GM18873 (cell line): ENCODE results near the gene PDZD7.

Experiments
- ATAC-seq: cut with Tn5 transposase; IDR thresholded peaks from one replicate; pipeline ENCODE4 v1.9.1; 2021; ENCODE audit warnings: mild to moderate bottlenecking, moderate library complexity, moderate number of reproducible peaks; ENCODE audit not compliant: unreplicated experiment, low FRiP score

PDZD7 gene

DNA sequence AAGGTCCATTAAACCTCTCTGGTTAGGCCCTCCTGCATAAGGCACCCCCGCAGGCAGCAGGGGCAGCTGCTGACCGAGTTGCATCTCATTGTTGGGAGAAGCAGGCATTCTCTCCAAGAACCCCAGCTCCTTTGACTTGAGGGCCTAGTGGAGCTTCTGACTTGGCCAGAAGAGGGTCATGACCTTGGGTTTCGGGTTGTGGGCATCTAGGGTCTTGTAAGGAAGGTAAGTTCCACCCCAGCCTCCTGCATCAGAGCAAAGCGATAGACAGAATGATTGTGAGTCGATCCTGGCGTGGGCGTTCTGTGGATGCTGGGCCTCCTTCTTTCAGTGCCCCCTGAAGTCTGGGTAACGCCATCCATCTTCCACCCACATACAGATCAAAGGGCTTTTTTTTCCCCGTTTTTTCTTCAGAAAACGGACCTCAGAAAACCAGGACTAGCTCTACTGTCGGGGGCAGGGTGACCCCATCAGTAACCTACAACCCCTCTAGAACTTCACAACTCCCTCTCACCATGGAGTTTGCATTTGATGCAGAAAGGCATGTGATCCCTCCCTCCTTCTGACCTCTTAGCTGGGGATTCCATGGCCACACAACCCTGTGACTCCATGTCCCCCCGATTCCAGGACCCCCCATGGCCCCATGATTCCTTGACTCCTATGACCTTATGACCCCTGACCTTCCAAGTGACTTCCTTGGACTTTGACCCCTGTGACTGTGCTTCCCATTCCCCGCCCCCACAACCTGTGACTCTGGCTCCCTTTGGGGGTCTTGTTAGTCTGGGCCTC lies 58.6 kb downstream of the PDZD7 start:
- no peak for ATAC-seq

DNA sequence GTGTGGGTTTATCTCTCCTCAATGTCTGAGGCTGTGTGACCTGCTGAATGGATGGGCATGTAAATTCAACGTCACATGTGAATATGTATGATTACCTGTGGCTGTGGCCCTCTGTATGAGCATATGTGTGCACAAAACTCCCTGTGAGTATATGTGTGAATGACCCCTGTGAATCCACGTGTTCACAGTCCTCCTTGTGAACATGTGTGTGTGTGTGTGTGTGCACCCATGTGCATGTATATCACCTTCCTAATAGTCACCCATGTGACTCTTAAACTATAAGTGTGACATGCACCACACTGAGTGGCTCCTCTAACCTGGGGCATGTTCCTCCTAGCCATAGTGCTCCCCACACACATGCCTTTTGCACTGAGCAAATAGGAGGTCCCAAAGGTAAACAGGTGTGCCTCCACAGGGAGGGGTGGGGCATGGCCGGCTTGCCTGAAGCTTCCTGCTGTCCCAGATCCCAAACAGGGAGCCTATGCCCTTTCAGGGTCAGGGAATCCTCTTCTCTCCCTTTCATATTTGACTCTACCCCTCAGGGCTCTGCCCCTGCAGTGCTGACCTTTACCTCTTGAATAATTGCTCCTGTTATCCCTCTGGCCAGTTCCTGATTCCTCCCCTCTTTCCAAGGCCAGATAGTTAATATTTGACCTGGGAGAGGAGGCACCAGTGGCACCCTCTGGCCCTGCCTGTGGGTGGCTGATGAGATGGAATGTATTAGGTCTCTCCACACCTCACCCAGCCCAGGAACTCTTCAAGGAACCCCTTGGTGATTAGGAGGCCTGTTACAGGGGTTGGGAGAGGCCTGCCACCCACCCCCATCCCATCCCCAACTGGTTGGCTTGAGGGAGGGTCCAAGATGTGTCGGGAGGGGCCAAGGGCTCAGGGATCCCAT lies 59.8 kb downstream of the PDZD7 start:
- ATAC-seq, result no peak

DNA sequence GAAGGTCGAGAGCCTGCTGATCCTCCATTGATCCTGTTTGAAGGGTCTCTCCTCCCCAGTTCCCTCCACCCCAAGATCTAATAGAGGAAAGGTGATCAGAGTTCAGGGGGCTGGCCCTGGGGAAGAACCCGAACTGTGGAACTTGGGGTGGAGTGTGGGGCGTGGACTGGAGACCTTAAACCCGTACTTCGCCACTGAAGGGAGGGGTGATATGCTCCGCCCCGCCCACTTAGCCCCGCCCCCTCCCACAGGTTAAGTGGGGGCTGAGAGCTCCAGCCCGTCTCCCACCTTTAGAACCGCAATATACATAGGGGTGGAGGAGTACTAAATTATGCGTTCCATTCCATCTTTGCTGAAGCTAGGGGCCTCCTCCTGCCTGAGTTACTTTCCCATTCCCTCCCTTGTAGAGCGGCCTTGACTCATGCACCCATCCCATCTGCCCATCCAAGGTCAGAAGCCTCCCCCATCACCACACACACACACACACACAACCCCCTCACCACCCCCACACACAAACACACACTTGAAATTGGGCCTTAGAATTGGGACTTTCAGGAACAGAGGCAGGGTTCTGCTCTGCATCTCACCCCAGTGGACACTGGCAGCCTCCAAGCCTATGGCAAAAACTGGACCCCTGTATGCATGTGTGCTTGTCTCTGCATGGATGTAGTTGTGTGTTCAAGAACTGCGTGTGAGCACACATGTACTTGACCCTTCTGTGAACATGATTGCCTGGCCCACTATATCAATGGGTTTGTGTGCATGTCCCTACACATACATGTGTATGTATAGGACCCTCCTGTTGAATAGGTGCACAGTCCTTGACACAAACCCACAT lies 60.6 kb downstream of the PDZD7 start:
- ATAC-seq, result no peak

DNA sequence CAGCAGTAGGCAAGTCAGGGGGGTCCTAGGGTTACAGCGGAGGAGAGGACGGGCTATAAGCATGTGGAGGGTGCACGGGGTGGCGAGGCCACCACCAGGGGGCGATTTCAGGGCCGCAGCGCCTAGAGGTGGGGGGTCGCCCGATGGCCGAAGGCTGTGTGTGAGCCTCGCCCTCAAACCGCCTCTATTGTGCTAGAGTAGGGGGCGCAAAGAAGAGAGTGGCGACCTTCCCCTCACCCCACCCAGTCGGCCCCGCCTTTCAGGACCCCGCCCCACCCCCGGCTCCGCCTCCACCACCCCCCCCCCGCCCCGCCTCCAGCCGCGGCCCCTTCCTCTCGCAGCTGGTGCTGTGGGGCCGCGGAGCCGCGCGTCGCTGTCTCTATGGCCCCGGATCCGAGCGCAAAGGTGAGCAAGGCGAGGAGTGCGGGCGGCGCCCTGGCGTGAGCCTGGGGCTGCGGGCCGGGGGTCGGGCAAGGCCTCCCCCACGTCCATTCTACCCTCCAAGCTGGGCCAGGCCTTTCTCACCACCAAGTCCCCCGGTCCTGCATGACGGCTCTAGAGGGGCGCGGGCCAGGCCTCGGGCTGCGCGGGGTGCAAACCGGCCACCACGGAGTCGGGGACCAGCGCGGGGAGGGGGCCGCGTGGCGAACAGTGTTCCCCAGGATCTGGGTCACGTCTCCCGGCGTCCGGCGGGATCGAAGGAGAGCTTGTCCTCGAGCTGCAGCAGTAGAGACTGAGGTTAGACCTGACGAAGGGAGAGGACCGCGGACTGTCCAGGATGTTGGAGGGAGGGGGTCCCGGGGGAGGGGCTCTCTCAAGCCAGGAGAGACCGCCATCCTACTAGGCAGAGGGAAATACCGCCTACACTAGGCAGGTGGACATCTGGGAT lies 61.5 kb downstream of the PDZD7 start, which contains the start of gene SEMA4G:
SEMA4G (plus strand) TSS at position 318 of the 889 bp plus-strand sequence. CDS start 3,409 bp downstream, outside the sequence.
- no peak for ATAC-seq

DNA sequence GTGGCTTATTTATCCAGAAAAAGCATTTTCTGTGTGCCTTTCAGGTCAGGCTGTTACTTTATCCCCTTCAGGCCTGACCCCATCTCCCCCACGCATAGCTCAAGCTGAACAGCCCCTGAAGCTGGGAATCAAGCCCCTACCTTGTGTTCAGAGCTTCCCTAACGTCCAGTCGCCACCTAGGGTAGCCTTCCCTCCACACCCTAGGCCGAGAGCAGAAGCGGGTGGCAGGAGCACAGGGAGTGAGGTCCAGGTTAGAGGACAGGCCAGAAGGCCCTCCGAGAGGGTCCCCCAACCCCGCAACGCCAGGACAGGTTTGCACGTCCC lies 62.1 kb downstream of the PDZD7 start:
- ATAC-seq, result no peak

DNA sequence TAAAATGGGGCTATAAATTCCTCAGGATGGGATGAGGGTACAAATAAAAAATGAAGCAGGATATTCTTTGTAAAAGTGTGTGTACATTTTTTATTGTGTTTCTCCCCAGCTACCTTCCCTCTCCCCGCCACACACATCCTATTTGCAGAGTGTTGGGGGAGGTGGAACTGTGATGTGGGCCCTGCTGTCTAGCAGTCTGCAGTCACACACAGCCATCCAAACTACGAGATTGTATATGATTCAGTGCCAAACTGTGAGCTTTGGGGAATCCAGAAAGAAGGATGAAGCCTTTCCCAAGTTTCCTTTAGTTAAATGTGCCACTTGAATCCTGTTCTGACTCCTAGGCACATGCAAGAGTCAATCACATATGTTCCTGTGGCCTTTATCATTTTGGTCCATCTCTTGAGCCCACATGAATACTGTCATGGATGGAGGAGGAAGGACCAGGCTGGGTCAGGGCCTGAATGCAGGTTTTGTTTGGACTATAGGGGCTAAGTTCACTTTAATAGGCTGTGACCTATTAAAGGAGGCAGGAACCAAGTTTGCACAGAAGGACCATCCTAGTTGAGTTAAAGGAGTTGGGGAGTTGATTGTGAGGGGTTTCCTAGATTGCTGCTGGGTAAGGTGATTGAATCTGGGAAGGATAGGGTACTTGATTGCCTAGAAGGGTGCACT lies 62.7 kb downstream of the PDZD7 start:
- no peak for ATAC-seq

DNA sequence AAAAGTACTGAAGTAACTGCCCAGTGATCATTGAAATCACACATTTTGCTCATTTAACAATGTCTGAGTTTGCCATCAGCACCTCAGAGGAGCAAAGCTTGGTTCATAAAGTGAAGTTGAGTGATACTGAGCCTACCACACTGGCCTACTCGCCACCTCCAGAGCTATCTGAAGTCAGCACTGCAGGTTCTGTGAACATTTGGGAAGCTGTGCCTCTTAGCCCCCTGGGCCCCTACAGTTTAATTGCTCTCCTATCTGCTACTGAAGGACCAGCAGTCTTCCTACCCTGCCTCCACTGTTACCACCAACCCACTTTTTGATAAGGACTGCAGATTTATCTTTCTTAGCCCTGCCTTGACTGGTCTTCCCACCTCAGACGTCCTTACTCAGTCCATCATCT lies 63.6 kb downstream of the PDZD7 start:
- ATAC-seq, result no peak

DNA sequence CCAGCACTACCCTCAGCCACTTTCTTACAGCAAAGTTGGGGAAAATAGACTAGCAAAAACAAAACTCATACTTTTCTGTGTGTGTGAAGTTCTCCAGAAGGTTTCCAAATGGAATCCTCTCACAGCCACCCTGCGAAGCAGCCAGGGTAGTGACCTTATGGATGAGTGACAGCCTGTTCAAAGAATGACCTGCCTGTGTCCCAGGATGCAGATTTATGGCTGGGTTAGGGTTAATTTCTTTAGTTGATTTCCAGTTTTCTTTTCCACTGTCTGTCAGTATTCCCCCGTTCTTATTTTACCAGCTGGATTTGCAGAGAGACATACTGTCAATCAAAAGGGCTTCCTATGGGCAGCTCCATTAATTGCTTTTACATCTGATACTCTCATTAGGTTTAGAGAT lies 64.0 kb downstream of the PDZD7 start:
- no peak for ATAC-seq

DNA sequence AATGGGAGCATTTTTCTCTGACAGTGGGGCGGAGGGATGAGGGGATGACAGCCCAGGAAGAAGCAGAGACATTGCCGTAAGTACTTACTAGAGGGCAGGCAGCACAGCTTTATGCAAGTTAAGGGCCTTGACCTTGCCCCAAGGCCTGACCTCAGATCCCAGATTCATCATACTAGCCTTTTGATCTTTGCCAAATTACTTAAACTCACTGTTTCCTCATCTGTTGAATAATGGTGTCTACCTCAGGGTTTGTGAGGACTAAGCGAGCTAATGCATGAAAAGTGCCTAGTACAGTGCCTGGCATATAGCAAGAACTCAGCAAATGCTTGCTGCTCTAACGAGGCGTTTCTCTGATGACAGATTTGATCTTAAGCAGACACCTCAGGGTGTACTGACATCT lies 65.1 kb downstream of the PDZD7 start:
- ATAC-seq, result no peak

DNA sequence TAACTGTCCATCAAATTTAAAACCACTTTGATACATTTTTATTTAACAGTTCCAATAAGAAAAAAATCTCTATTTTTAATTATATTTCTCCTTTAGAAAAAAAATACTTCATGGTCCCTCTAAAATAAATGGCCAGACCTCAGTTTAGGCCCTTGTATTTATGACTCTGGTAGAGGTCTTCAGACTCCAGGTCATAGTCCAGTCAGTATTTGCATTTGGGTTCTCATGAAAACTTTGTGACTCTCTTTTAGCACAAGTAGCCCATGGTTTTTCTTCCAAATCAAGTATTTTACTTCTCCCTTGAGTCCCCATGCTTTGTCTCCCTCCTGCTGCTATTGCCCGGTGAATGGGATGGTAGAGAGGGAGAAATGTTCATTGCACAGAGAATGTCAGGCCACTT lies 67.1 kb downstream of the PDZD7 start:
- ATAC-seq, result no peak

DNA sequence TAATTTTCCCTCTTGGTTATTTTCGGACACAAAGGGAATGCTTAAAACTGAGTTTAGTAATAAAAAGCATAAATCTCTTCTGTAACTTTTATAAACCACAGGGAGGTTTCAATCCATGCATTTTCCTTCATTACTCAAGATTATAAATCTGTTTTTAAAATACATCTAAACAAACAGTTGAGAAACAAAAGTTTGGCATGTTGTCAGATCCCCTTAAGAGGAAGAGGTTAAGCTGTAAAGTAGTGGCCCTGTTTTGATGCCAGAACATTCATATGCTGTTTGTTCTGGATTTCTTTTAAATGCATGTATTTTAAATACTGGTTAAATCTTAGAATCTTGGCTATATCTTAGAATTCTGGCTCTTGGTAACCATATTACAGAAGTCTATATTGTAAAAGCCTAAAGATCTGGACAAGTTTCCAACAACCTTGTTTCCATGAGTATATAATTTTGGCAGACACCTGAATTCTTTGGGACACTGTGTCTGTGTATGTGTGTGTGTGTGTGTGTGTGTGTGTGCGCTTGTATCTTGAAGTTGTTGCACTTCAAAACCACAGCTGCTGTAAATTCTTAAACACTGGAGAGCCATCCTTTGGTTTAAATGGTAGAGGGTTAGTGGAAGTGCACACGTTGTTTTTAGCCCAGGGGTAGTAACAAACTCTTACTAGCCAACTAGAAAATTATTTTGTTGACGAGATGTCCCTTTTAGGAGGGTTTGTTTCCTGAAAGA lies 68.4 kb downstream of the PDZD7 start:
- ATAC-seq, result no peak

DNA sequence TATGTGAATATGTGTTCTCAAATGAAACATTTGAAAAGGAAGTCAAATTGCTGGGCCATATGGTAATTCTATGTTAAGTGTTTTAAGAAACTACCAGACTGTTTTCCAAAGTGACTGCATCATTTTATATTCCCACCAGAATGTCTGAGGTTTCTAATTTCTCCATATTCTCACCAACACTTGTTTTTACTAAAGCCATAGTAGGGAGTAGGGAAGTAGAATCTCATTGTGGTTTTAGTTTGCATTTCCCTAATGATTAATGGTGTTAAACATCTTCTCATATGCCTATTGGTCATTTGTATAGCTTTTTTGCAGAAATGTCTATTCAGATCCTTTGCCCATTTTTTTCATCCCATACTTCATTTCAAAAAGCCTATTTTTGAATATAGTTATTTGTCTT lies 70.7 kb downstream of the PDZD7 start:
- ATAC-seq, result no peak
